Measurements from ENCODE around the gene SEMA6A. TPM values are rescaled to one million over a fixed set of nuclear protein-coding genes. Genes with fewer than 3 reads are reported as not detected.

The SEMA6A gene
- polyA plus RNA-seq, 3 donors, result 0.16 TPM; not detected in 2

DNA sequence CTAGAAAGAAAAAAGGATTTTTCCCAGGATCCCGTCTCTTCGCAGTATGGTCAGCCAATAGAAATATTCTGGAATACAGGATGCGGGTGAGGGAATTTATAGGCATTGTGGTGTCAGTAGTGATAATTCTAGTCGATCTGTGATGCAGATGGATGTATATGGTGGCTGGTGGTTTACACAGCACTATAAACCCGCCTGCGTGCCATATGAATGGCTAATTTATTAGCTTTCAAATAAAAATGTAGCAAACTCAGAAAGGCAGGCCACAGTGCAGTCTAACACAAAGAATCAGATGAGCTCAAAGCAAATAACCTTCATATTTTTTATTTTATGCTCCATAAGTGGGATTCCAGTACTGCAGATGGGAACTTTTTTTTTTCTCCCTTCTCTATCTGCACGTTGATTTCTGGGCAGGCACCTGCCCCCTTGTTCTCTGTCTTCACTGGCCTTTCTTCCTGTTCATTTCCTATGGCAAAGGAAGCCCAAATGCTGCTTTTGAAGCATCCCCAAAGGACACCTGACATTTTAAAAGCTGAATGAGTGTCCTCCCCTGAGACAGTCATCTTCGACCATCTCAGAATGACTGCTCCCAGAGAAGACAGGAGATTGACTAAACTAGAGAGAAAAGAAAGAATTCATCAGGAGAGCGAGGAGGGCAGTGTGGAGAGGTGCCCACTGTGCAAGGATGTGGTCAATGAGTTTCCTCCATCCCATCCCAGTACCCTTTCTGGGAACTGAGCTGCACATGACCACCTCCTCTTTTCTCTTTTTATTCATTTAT lies 52.1 kb downstream of the SEMA6A start:
- Mint-ChIP-seq H3K9me3 (peaks cover 0 to 3% (median 0%) of the 10 kb centered on the region in 7 donors), H3K4me1 (no peaks in the 10 kb centered on the region), H3K27ac (no peak overlapping the region), H3K27me3 (ENCODE audit: low read depth in 3 of 3) (peaks cover 0 to 1% (median 0%) of the 10 kb centered on the region in 3 donors), H3K36me3 (no peaks in the 10 kb centered on the region), H3K4me3 (no peak overlapping the region)
- Histone ChIP-seq H3K4me1 (ENCODE audit: control insufficient read depth in 1 of 2, insufficient read depth in 2 of 2, low read length in 2 of 2) (no peaks in the 10 kb centered on the region), H3K9me3 (replicated peaks in 1 of 2; ENCODE audit: control insufficient read depth in 1 of 2, insufficient read depth in 1 of 2, low read length in 2 of 2) (no peaks in the 10 kb centered on the region), H3K4me2 (replicated peaks; ENCODE audit: extremely low read depth, low read length, poor library complexity, severe bottlenecking) (no peak overlapping the region), H3K27me3 (ENCODE audit: control insufficient read depth in 2 of 2, insufficient read depth in 2 of 2, low read length in 2 of 2) (no peaks in the 10 kb centered on the region), H4K20me1 (ENCODE audit: insufficient read depth, low read length) (no peaks in the 10 kb centered on the region), H3K27ac (ENCODE audit: low read depth in 1 of 2, low read length in 2 of 2) (no peak overlapping the region), H3K4me3 (replicated peaks in 1 of 3; ENCODE audit: low read depth in 2 of 3, low read length in 3 of 3) (no peak overlapping the region), H3K79me2 (ENCODE audit: insufficient read depth, low read length) (no peaks in the 10 kb centered on the region), H2AFZ (ENCODE audit: insufficient read depth, low read depth, low read length, poor library complexity, severe bottlenecking) (no peak overlapping the region), H3K9ac (ENCODE audit: insufficient read depth, low read length, poor library complexity, severe bottlenecking) (no peak overlapping the region), H3K36me3 (replicated peaks in 1 of 2; ENCODE audit: control insufficient read depth in 1 of 2, insufficient read depth in 2 of 2, low read length in 2 of 2) (no peaks in the 10 kb centered on the region)
- no peak for DNase-seq
- WGBS (ENCODE audit: insufficient coverage), result 100% methylated on average over 2 of the region's 9 CpGs
- intact Hi-C loops (cut with micrococcal nuclease), result no loop called here
- TF ChIP-seq, protein P1, sequence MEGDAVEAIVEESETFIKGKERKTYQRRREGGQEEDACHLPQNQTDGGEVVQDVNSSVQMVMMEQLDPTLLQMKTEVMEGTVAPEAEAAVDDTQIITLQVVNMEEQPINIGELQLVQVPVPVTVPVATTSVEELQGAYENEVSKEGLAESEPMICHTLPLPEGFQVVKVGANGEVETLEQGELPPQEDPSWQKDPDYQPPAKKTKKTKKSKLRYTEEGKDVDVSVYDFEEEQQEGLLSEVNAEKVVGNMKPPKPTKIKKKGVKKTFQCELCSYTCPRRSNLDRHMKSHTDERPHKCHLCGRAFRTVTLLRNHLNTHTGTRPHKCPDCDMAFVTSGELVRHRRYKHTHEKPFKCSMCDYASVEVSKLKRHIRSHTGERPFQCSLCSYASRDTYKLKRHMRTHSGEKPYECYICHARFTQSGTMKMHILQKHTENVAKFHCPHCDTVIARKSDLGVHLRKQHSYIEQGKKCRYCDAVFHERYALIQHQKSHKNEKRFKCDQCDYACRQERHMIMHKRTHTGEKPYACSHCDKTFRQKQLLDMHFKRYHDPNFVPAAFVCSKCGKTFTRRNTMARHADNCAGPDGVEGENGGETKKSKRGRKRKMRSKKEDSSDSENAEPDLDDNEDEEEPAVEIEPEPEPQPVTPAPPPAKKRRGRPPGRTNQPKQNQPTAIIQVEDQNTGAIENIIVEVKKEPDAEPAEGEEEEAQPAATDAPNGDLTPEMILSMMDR (IDR thresholded peaks at IDR 0.05), result no peak

DNA sequence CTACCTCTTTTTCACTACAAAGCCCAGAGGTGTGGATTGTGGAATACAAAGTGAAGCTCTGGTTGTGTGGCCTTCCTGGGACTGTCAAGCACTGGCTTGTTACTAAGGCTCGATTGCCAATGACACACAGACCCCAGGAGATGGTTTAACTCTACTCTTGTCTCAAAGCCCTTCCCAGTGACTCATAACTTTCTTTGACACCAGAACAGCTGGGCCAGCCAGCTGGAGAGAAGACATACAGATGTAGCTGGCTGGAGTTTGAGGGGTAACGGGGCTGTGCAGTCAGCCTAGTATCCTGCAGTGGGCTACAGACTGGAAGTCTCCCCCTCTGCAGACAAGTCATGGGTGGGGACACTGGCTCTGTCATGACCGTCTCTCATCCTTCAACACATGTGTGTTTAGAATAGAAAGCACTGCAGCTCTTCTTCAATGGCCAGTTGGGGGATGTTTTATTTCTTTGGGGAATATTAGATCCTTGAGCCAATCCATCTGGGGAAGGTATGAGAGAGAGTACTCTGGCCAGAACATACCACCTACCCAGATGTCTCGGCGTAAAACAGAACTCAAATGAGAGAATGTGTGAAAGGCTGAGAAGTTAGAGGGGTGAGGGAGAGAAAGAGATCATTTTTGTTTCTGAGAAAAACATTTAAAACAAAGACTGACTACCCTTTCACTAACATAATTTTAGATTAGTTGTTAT lies 53.3 kb downstream of the SEMA6A start:
- Histone ChIP-seq H3K4me3 (replicated peaks in 1 of 3; ENCODE audit: low read depth in 2 of 3, low read length in 3 of 3) (no peak overlapping the region), H3K9me3 (replicated peaks in 1 of 2; ENCODE audit: control insufficient read depth in 1 of 2, insufficient read depth in 1 of 2, low read length in 2 of 2) (no peaks in the 10 kb centered on the region), H3K9ac (ENCODE audit: insufficient read depth, low read length, poor library complexity, severe bottlenecking) (no peak overlapping the region), H3K27me3 (ENCODE audit: control insufficient read depth in 2 of 2, insufficient read depth in 2 of 2, low read length in 2 of 2) (no peaks in the 10 kb centered on the region), H2AFZ (ENCODE audit: insufficient read depth, low read depth, low read length, poor library complexity, severe bottlenecking) (no peak overlapping the region), H3K79me2 (ENCODE audit: insufficient read depth, low read length) (no peaks in the 10 kb centered on the region), H4K20me1 (ENCODE audit: insufficient read depth, low read length) (no peaks in the 10 kb centered on the region), H3K4me1 (ENCODE audit: control insufficient read depth in 1 of 2, insufficient read depth in 2 of 2, low read length in 2 of 2) (no peaks in the 10 kb centered on the region), H3K36me3 (replicated peaks in 1 of 2; ENCODE audit: control insufficient read depth in 1 of 2, insufficient read depth in 2 of 2, low read length in 2 of 2) (no peaks in the 10 kb centered on the region), H3K4me2 (replicated peaks; ENCODE audit: extremely low read depth, low read length, poor library complexity, severe bottlenecking) (no peak overlapping the region), H3K27ac (ENCODE audit: low read depth in 1 of 2, low read length in 2 of 2) (no peak overlapping the region)
- Mint-ChIP-seq H3K27ac (no peak overlapping the region), H3K36me3 (no peaks in the 10 kb centered on the region), H3K27me3 (ENCODE audit: low read depth in 3 of 3) (peaks cover 0 to 1% (median 0%) of the 10 kb centered on the region in 3 donors), H3K4me1 (no peaks in the 10 kb centered on the region), H3K4me3 (no peak overlapping the region), H3K9me3 (peaks cover 0 to 3% (median 0%) of the 10 kb centered on the region in 7 donors)
- DNase-seq, result no peak
- TF ChIP-seq, protein P1 (IDR thresholded peaks at IDR 0.05), result no peak
- intact Hi-C loops (cut with micrococcal nuclease), result no loop called here
- 100% methylated on average over 1 of the region's 5 CpGs for WGBS (ENCODE audit: insufficient coverage)

Measured in CD14-positive monocyte (primary cell).